ENCODE data around the gene CELSR1. TPM values are rescaled to one million over a fixed set of nuclear protein-coding genes. Genes with fewer than 3 reads are reported as not detected.
A peak's percentile ranks its signal among the peaks of the same experiment; 100 is the strongest.
"Not testable (repeated sequence)": the region's sequence is repeated elsewhere in the genome, so short reads cannot be mapped to it uniquely, and the experiment has no call there.

The CELSR1 gene
- total RNA-seq, 2 donors from 2014 or later = 24.4 to 34.1 TPM

- no peak overlapping the region for H3K4me3 Mint-ChIP-seq
- WGBS, 2 experiments (ENCODE audit: insufficient coverage in 1 of 2, insufficient read length in 1 of 2) = 92 to 100% methylated on average over 6 to 18 of the region's 18 CpGs
- H3K9me3 ChIP-seq (ENCODE audit: control insufficient read depth, low read length) = no peaks in the 10 kb centered on the region
- H3K27me3 ChIP-seq (ENCODE audit: control insufficient read depth, insufficient read depth, low read length, poor library complexity, severe bottlenecking) = no peaks in the 10 kb centered on the region
- no peak overlapping the region for H3K27ac ChIP-seq (ENCODE audit: low read depth, low read length)
- peaks cover 4% of the 10 kb centered on the region for H3K36me3 ChIP-seq (ENCODE audit: control insufficient read depth, insufficient read depth, low read length)
- H3K4me1 ChIP-seq (ENCODE audit: control insufficient read depth, insufficient read depth, low read length) = no peaks in the 10 kb centered on the region
- H3K27me3 Mint-ChIP-seq (ENCODE audit: insufficient read depth) = no peaks in the 10 kb centered on the region
- peak overlapping the region; percentile 17 for H3K27ac Mint-ChIP-seq
- no peak for DNase-seq
- H3K4me1 Mint-ChIP-seq = no peaks in the 10 kb centered on the region
- TF ChIP-seq, protein P1, sequence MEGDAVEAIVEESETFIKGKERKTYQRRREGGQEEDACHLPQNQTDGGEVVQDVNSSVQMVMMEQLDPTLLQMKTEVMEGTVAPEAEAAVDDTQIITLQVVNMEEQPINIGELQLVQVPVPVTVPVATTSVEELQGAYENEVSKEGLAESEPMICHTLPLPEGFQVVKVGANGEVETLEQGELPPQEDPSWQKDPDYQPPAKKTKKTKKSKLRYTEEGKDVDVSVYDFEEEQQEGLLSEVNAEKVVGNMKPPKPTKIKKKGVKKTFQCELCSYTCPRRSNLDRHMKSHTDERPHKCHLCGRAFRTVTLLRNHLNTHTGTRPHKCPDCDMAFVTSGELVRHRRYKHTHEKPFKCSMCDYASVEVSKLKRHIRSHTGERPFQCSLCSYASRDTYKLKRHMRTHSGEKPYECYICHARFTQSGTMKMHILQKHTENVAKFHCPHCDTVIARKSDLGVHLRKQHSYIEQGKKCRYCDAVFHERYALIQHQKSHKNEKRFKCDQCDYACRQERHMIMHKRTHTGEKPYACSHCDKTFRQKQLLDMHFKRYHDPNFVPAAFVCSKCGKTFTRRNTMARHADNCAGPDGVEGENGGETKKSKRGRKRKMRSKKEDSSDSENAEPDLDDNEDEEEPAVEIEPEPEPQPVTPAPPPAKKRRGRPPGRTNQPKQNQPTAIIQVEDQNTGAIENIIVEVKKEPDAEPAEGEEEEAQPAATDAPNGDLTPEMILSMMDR (conservative IDR thresholded peaks at IDR 0.05) = no peak
- H3K9me3 Mint-ChIP-seq = no peaks in the 10 kb centered on the region
- no peak overlapping the region for H3K9ac ChIP-seq (ENCODE audit: extremely low read depth, low read length, poor library complexity, severe bottlenecking)
- peaks cover 28% of the 10 kb centered on the region for H3K36me3 Mint-ChIP-seq (ENCODE audit: low read depth)
- H3K4me3 ChIP-seq (ENCODE audit: low read length) = no peak overlapping the region
Measured at GRCh38 chr22:46397514-46397913, 139.9 kb downstream of the CELSR1 start.

GRCh38 chr22:46397049-46397448, 140.4 kb downstream of the CELSR1 start:
- not testable (repeated sequence) for H3K4me3 ChIP-seq (ENCODE audit: low read length); H3K36me3 ChIP-seq (ENCODE audit: control insufficient read depth, insufficient read depth, low read length); H3K9me3 ChIP-seq (ENCODE audit: control insufficient read depth, low read length); H3K27me3 ChIP-seq (ENCODE audit: control insufficient read depth, insufficient read depth, low read length, poor library complexity, severe bottlenecking); H3K27ac ChIP-seq (ENCODE audit: low read depth, low read length); H3K4me1 Mint-ChIP-seq; H3K27ac Mint-ChIP-seq; H3K4me3 Mint-ChIP-seq; H3K9me3 Mint-ChIP-seq; H3K9ac ChIP-seq (ENCODE audit: extremely low read depth, low read length, poor library complexity, severe bottlenecking); DNase-seq; H3K4me1 ChIP-seq (ENCODE audit: control insufficient read depth, insufficient read depth, low read length); H3K27me3 Mint-ChIP-seq (ENCODE audit: insufficient read depth)
- 78 to 80% methylated on average over 4 to 5 of the region's 5 CpGs for WGBS, 2 experiments (ENCODE audit: insufficient coverage in 1 of 2, insufficient read length in 1 of 2)
- H3K36me3 Mint-ChIP-seq (ENCODE audit: low read depth) = peaks cover 32% of the 10 kb centered on the region

GRCh38 chr22:46395145-46395544, 142.3 kb downstream of the CELSR1 start:
- H3K27ac Mint-ChIP-seq = no peak overlapping the region
- no peaks in the 10 kb centered on the region for H3K4me1 Mint-ChIP-seq
- H3K4me3 Mint-ChIP-seq = no peak overlapping the region
- H3K36me3 Mint-ChIP-seq (ENCODE audit: low read depth) = peaks cover 28% of the 10 kb centered on the region
- no peaks in the 10 kb centered on the region for H3K9me3 Mint-ChIP-seq
- Histone ChIP-seq H3K36me3 (ENCODE audit: control insufficient read depth, insufficient read depth, low read length) (peaks cover 10% of the 10 kb centered on the region), H3K4me3 (ENCODE audit: low read length) (no peak overlapping the region), H3K9me3 (ENCODE audit: control insufficient read depth, low read length) (no peaks in the 10 kb centered on the region), H3K27me3 (ENCODE audit: control insufficient read depth, insufficient read depth, low read length, poor library complexity, severe bottlenecking) (no peaks in the 10 kb centered on the region), H3K9ac (ENCODE audit: extremely low read depth, low read length, poor library complexity, severe bottlenecking) (no peak overlapping the region), H3K27ac (ENCODE audit: low read depth, low read length) (no peak overlapping the region), H3K4me1 (ENCODE audit: control insufficient read depth, insufficient read depth, low read length) (no peaks in the 10 kb centered on the region)
- H3K27me3 Mint-ChIP-seq (ENCODE audit: insufficient read depth) = no peaks in the 10 kb centered on the region
- TF ChIP-seq, protein P1 (conservative IDR thresholded peaks at IDR 0.05) = no peak
- no peak for DNase-seq
- 93 to 94% methylated on average over 12 to 13 of the region's 13 CpGs for WGBS, 2 experiments (ENCODE audit: insufficient coverage in 1 of 2, insufficient read length in 1 of 2)

- WGBS, 2 experiments (ENCODE audit: insufficient coverage in 1 of 2, insufficient read length in 1 of 2) = 93% methylated on average over 6 to 14 of the region's 14 CpGs
Measured at GRCh38 chr22:46394622-46395021, 142.8 kb downstream of the CELSR1 start.

More at GRCh38 chr22:46394622-46395021, 142.8 kb downstream of the CELSR1 start:
- no peaks in the 10 kb centered on the region for H3K27me3 ChIP-seq (ENCODE audit: control insufficient read depth, insufficient read depth, low read length, poor library complexity, severe bottlenecking)
- H3K27ac ChIP-seq (ENCODE audit: low read depth, low read length) = no peak overlapping the region
- no peak overlapping the region for H3K27ac Mint-ChIP-seq
- no peak overlapping the region for H3K9ac ChIP-seq (ENCODE audit: extremely low read depth, low read length, poor library complexity, severe bottlenecking)
- no peaks in the 10 kb centered on the region for H3K9me3 ChIP-seq (ENCODE audit: control insufficient read depth, low read length)
- no peaks in the 10 kb centered on the region for H3K9me3 Mint-ChIP-seq
- no peaks in the 10 kb centered on the region for H3K4me1 Mint-ChIP-seq
- no peaks in the 10 kb centered on the region for H3K27me3 Mint-ChIP-seq (ENCODE audit: insufficient read depth)
- no peak overlapping the region for H3K4me3 ChIP-seq (ENCODE audit: low read length)
- TF ChIP-seq, protein P1 (conservative IDR thresholded peaks at IDR 0.05) = no peak
- H3K36me3 ChIP-seq (ENCODE audit: control insufficient read depth, insufficient read depth, low read length) = peaks cover 10% of the 10 kb centered on the region
- H3K36me3 Mint-ChIP-seq (ENCODE audit: low read depth) = peaks cover 30% of the 10 kb centered on the region
- no peaks in the 10 kb centered on the region for H3K4me1 ChIP-seq (ENCODE audit: control insufficient read depth, insufficient read depth, low read length)
- no peak overlapping the region for H3K4me3 Mint-ChIP-seq
- DNase-seq = no peak
